GM10266 (cell line): ENCODE data around the gene KCNE2.
"Not testable (repeated sequence)": the region's sequence is repeated elsewhere in the genome, so short reads cannot be mapped to it uniquely, and the experiment has no call there.

Experiments used
- DNase-seq: peaks from one replicate; pipeline ENCODE4 v3.0.0; 2012; ENCODE audit errors: extremely low spot score

KCNE2 gene

DNA sequence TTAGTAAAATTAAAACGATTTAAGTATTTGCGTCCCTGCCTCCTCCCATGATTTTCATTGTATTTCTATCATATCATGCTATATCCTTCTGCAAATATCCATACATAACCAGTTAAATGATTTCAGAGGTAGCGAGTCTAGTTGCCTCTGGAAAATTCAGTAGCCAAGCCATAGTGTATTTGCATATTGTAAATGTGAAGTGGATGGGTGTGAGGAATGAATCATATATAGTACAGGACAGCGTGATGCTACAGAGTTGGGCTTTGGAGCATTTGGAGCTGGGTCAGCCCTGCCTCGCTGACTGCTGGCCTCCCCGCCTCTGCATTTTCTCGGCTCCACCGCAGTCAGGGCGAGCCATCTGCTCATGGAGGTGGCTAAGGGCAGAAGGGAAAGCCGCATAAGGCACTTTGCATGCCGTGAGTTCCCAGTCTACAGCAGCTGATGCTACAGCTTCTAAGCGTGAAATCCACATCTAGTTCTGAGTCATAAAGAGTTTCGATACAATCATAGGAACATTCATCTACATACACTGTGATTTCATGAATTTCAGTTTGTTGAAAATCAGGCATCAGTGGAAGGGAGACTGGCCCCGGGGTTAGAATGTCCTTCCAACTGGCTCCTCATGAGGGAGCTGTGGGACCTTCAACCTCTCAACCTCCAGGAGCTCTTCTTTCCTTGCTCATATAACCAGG, 20.1 kb downstream of the KCNE2 start:
- not testable (repeated sequence) for DNase-seq

- not testable (repeated sequence) for DNase-seq
Measured at GRCh38 chr21:34400522-34400921, 36.7 kb downstream of the KCNE2 start.

DNA sequence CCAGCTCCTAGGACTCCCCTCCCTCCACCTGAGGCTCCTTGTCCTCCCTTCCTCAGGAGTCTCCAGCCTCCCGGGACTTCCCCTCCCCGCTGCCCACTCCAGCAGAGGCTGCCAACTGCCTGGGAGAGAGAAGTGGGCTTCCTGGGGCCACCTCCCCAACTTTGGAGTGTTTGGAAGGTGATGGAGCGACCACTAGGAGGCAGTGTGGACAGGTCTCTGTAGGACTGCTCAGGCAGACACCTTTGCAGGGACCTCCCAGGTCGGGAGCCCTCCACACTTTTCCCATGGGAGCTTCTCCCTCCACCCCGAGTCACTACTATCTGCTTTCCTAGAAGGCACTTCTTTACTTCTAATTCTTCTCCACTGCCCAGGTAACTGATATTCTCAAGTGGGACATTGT, 40.9 kb downstream of the KCNE2 start:
- not testable (repeated sequence) for DNase-seq

- not testable (repeated sequence) for DNase-seq
Measured at GRCh38 chr21:34405686-34406085, 41.9 kb downstream of the KCNE2 start.

GRCh38 chr21:34406102-34406501, 42.3 kb downstream of the KCNE2 start:
- DNase-seq = not testable (repeated sequence)

- not testable (repeated sequence) for DNase-seq
Measured at GRCh38 chr21:34406676-34407075, 42.9 kb downstream of the KCNE2 start.

- DNase-seq = not testable (repeated sequence)
Measured at GRCh38 chr21:34407294-34407693, 43.5 kb downstream of the KCNE2 start.

- DNase-seq = not testable (repeated sequence)
Measured at GRCh38 chr21:34417448-34418077, 53.8 kb downstream of the KCNE2 start.
